GM19351 (cell line): ENCODE results near the gene UCMA.
A peak's percentile ranks its signal among the peaks of the same experiment; 100 is the strongest.

Experiments used
- ATAC-seq: cut with Tn5 transposase; IDR thresholded peaks from one replicate; pipeline ENCODE4 v1.9.1; 2021; ENCODE audit warnings: mild to moderate bottlenecking, moderate library complexity; ENCODE audit not compliant: unreplicated experiment

The UCMA gene

DNA sequence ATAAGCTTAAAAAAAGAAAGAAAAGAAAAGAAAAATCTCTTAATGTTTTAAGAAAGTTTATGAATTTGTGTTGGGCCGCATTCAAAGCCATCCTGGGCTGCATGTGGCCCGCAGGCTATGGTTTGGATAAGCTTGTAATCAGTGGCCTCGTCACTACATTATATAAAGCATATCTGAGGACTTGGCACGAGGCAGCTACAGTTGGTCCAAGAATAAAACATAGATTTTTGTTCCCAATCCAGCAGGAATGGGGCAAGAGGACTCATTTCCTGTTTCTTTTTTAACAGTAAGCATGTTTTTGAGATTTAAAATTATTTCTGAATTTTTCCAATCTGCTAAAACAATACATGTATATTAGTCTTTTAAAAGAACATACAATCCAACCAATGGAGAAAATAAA lies 44.2 kb downstream of the UCMA start:
- no peak for ATAC-seq

DNA sequence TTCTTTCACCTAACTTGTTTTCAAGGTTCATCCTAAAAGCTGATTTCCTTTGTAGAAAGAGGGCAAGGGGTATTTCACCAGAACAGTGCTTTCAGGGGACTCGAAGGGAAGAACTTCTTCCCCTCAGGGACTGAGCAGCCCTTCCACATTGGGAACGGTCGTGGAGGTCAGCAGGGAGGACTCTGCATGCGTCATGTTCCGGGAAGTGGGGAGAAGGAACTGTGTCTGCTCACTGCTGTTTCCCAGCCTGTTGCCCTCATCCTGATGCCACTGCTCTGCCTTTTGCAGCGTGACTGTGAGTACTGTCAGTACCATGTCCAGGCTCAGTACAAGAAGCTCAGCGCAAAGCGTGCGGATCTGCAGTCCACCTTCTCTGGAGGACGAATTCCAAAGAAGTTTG lies 45.6 kb downstream of the UCMA start:
- no peak for ATAC-seq

DNA sequence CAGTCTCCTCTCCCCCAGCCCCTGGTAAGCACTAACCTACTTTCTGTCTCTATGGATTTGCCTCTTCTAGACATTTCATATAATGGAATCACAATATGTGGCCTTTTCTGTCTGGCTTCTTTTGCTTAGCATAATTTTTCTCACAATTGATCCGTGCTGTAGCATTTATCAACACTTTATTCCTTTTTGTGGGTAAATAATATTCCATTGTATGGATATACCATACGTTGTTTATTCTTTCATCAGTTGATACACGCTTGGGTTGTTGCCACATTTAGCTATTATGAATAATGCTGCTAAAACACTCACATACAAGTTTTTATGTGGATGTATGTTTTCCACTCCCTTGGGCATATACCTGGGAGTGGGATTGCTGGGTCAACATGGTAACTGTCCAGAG lies 47.0 kb downstream of the UCMA start:
- ATAC-seq, result no peak

DNA sequence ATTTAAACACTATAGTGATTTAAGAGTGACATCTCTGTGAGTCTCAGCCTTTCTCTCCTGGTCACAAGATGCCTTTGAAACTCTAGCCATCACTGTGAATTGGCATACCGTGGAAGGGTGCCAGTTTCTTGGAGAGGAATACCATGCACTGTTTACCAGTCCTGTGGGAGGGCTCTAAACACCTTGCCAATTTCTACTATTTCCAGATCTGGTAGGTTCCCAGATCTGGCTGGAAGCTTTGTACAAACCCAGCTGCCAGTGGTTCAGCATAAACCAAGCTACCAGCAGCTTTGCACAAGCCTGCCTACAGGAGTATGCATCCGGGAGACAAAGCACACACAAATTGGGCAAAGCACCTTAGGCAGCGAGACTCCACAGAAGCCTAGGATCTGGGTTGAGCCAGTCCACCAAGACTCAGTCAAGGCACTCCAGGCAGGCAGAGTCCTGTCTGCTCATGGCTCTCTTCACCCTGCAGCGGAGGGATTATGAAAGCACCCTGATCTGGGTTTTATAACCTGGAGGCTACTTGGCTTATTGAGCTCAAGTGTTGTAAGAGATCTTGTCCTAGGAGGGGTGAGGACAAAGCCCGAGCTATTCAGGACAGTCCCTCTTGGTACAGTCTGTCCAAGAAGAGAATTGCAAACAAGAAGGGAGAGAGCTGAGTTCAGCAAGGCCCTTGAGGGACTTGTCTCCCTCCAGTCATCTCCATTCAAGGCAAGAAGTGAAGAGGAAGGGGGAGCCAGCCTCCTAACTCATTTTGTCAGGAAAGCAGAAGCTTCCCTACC lies 49.3 kb downstream of the UCMA start:
- no peak for ATAC-seq

DNA sequence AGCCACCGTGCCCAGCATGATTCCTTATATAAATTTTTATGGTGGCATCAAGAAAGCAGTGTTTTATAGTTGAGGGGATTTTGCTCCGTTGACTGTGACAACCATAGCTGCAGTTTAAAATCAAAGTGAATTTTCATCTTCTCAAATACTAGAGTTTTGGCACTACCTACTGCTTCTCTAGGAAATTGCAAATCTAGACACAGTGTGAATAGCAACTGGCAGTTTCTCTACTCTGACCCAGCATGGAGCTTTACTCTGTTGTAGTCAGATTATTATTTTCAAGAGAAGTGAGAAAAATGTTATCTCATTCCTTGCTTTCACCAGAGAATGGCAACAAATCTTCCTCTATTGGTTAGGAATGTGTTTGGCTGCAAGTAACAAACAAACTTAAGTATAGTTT lies 49.9 kb downstream of the UCMA start:
- no peak for ATAC-seq

DNA sequence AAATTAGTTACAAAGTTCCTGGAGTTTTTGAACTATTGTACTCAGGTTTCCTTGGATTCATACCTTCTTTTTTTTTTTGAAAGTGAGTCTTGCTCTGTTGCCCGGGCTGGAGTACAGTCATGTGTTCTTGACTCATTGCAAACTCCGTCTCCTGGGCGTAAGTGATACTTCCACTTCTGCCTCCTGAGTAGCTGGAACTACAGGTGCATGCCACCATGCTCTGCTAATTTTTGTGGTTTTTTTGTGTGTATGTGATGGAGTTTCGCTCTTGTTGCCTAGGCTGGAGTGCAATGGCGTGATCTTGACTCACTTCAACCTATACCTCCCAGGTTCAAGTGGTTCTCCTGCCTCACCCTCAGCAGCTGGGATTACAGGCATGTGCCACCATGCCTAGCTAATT lies 50.5 kb downstream of the UCMA start:
- peak; percentile 67 for ATAC-seq

DNA sequence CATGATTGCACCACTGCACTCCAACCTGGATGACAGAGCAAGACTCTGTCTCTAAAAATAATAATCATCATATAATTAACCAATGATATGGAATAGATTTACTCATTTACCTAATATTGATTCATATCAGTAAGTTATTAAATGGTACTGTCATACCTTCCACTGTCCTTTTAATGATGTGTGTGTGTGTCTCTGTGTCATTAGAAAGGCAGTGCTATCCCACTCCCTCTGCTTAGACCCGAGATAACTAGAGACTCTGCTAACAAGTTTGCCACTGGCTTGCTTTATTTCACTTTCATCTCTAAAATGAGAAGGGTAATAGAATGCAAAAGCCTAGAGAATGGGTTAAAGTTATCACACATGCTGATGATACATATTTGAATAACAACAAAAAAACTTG lies 51.8 kb downstream of the UCMA start:
- no peak for ATAC-seq

DNA sequence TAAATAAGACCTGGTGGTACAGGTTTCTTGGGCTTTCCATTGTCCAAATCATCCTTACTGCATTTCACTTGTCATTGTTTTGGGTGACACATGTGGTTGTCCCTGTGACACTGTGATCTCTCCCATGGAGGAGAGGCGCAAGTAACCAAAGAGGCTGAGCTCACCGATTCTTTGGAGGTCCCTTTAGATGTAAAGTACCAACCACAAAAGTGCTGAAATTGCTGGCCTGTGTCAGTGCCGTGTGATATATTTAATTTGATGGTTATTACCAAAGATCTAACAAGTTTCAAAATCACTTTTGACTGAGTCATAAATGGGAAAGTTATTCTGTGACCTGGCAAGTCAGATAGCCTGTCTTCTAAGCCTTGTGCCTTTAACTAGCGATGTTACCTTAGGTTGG lies 53.4 kb downstream of the UCMA start:
- no peak for ATAC-seq

DNA sequence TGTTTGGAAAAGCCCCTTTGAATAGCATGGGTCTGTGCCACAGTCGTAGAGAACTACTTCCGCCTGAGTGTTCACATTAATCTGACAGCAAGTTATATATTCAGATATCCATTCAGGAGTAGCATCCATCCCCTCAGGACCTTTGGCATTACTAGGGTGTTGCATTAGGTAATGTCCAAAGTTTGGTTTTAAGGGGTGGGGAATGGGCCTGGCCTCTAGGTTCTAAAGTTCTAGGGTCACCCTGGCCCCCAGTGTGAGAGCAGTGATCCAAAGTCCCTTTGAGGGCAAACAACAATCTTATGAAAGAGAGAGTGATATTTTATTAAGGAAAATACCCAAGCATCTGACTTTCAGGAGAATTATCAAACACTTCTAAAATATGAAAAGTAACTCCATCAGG lies 60.6 kb downstream of the UCMA start:
- ATAC-seq, result no peak
